Fibroblast of lung (primary cell): Measurements from ENCODE around the gene NACAD. TPM values are rescaled to one million over a fixed set of nuclear protein-coding genes. Genes with fewer than 3 reads are reported as not detected.
A peak's percentile ranks its signal among the peaks of the same experiment; 100 is the strongest.

Experiments
- DNase-seq, 2 donors: peaks; one replicate each; pipeline versions ENCODE4 v3.0.0 to v3.0.0-alpha.2; 2010; ENCODE audit warnings: low read depth in 2 of 2
- H2AFZ ChIP-seq: 2 replicates; pipeline ENCODE4 v1.5.1; 2012; ENCODE audit warnings: low read length, control low read depth, inconsistent platforms
- H3K27ac ChIP-seq: 2 replicates; pipeline ENCODE4 v1.5.1; 2011; ENCODE audit warnings: low read length, control low read depth; ENCODE audit not compliant: insufficient read depth
- H3K27me3 ChIP-seq: 2 replicates; pipeline ENCODE4 v1.5.1; 2011; ENCODE audit warnings: mild to moderate bottlenecking, low read length; ENCODE audit not compliant: control insufficient read depth, insufficient read depth
- H3K36me3 ChIP-seq: 2 replicates; pipeline ENCODE4 v1.5.1; 2011; ENCODE audit warnings: low read length; ENCODE audit not compliant: control insufficient read depth, insufficient read depth
- H3K4me1 ChIP-seq: 2 replicates; pipeline ENCODE4 v1.5.1; 2011; ENCODE audit warnings: low read length; ENCODE audit not compliant: control insufficient read depth, insufficient read depth; ENCODE audit errors: extremely low read depth
- H3K4me2 ChIP-seq: 2 replicates; pipeline ENCODE4 v1.5.1; 2011; ENCODE audit warnings: low read length, control low read depth; ENCODE audit not compliant: insufficient read depth; ENCODE audit errors: extremely low read depth
- H3K4me3 ChIP-seq, 4 experiments: fragments of 200-600 bp in 1 of 4; sonication (generic) in 1 of 4; replicated peaks in 1 of 4; 2 replicates each; pipeline ENCODE4 v1.5.1; 2011 to 2016; ENCODE audit warnings: low read length in 4 of 4, low read depth in 3 of 4, mild to moderate bottlenecking in 3 of 4, control low read depth in 2 of 4, inconsistent platforms in 1 of 4, mixed read lengths in 1 of 4; ENCODE audit not compliant: insufficient read depth in 1 of 4; ENCODE audit errors: control extremely low read depth in 1 of 4
- H3K79me2 ChIP-seq: 2 replicates; pipeline ENCODE4 v1.5.1; 2012; ENCODE audit warnings: mild to moderate bottlenecking, low read length, inconsistent platforms; ENCODE audit not compliant: control insufficient read depth, insufficient read depth
- H3K9ac ChIP-seq: 2 replicates; pipeline ENCODE4 v1.5.1; 2011; ENCODE audit warnings: mild to moderate bottlenecking, low read length, control low read depth; ENCODE audit not compliant: insufficient read depth
- H3K9me3 ChIP-seq: 2 replicates; pipeline ENCODE4 v1.5.1; 2012; ENCODE audit warnings: low read depth, low read length; ENCODE audit not compliant: control insufficient read depth, insufficient read depth
- H4K20me1 ChIP-seq: 2 replicates; pipeline ENCODE4 v1.5.1; 2011; ENCODE audit warnings: low read length; ENCODE audit not compliant: control insufficient read depth, insufficient read depth; ENCODE audit errors: extremely low read depth
- EZH2 ChIP-seq: IDR thresholded peaks from 2 replicates; pipeline ENCODE4 v1.5.1; 2012; ENCODE audit warnings: low read length, control low read depth, mild to moderate bottlenecking; ENCODE audit errors: missing control alignments
- polyA plus RNA-seq, 2 donors: library from polyadenylated mRNA; depleted of rRNA in 1 of 2; stranded (reverse) in 1 of 2; unstranded in 1 of 2; fragments of >200 nt; gene quantifications; 2 replicates each; pipeline ENCODE4 v1.2.1, GENCODE V29; 2011 to 2012; ENCODE audit warnings: missing spikeins in 1 of 2
- total RNA-seq: library from RNA; depleted of rRNA; stranded (reverse); fragments of >200 nt; gene quantifications from 2 replicates; pipeline ENCODE4 v1.2.1, GENCODE V29; 2014
- TF ChIP-seq, protein P1 (sequence below), 2 donors: IDR thresholded peaks in 1 of 2; conservative IDR thresholded peaks in 1 of 2; 1 replicate in 1 of 2; 2 replicates in 1 of 2; pipeline ENCODE4 v1.5.1; 2011 to 2012; ENCODE audit warnings: low read length in 2 of 2, control low read depth in 1 of 2, inconsistent platforms in 1 of 2, low read depth in 1 of 2, mild to moderate bottlenecking in 1 of 2

NACAD gene
- total and polyA plus RNA-seq, 2 donors (not counting 1 experiment from before 2014, with no cell fraction given) = 0.41 to 2.8 TPM

GRCh38 chr7:45111298-45112223 is 22.8 kb upstream of the NACAD start, which contains the start of gene TBRG4:
Gene TBRG4, minus strand, starts transcription at chr7:45111697. Its CDS starts 2,460 bp downstream, at chr7:45109237.
- Histone ChIP-seq H3K36me3 (peaks cover 11% of the 10 kb centered on the region), H3K9ac (peak within 1 kb of the TSS; percentile 92), H3K27ac (peak within 1 kb of the TSS; percentile 95), H3K9me3 (no peaks in the 10 kb centered on the region), H3K4me3 (peak within 1 kb of the TSS; percentile 69 to 92 (median 90)), H3K79me2 (peaks cover 44% of the 10 kb centered on the region), H3K4me2 (peak within 1 kb of the TSS; percentile 69), H3K4me1 (peaks cover 7% of the 10 kb centered on the region), H4K20me1 (no peaks in the 10 kb centered on the region), H2AFZ (peak within 1 kb of the TSS; percentile 97), H3K27me3 (peaks cover 5% of the 10 kb centered on the region)
- DNase-seq = peak; percentile 92
- TF ChIP-seq, protein P1, sequence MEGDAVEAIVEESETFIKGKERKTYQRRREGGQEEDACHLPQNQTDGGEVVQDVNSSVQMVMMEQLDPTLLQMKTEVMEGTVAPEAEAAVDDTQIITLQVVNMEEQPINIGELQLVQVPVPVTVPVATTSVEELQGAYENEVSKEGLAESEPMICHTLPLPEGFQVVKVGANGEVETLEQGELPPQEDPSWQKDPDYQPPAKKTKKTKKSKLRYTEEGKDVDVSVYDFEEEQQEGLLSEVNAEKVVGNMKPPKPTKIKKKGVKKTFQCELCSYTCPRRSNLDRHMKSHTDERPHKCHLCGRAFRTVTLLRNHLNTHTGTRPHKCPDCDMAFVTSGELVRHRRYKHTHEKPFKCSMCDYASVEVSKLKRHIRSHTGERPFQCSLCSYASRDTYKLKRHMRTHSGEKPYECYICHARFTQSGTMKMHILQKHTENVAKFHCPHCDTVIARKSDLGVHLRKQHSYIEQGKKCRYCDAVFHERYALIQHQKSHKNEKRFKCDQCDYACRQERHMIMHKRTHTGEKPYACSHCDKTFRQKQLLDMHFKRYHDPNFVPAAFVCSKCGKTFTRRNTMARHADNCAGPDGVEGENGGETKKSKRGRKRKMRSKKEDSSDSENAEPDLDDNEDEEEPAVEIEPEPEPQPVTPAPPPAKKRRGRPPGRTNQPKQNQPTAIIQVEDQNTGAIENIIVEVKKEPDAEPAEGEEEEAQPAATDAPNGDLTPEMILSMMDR (conservative IDR thresholded peaks at IDR 0.05 in 1 of 2, IDR thresholded peaks at IDR 0.05 in 1 of 2; ENCODE audit: low read depth in 1 of 2, low read length in 2 of 2) = peak; percentile 29 to 42
- TF ChIP-seq EZH2 = no peak

GRCh38 chr7:45108863-45109262 is 20.1 kb upstream of the NACAD start:
- H3K27ac ChIP-seq = no peak overlapping the region
- H3K79me2 ChIP-seq = peaks cover 48% of the 10 kb centered on the region
- H3K36me3 ChIP-seq = peaks cover 21% of the 10 kb centered on the region
- no peaks in the 10 kb centered on the region for H4K20me1 ChIP-seq
- H3K9ac ChIP-seq = no peak overlapping the region
- no peak overlapping the region for H3K4me3 ChIP-seq
- DNase-seq = no peak
- H3K9me3 ChIP-seq = no peaks in the 10 kb centered on the region
- H3K4me1 ChIP-seq = peaks cover 7% of the 10 kb centered on the region
- no peak overlapping the region for H3K4me2 ChIP-seq
- no peaks in the 10 kb centered on the region for H3K27me3 ChIP-seq
- H2AFZ ChIP-seq = no peak overlapping the region
- TF ChIP-seq, protein P1 (conservative IDR thresholded peaks at IDR 0.05 in 1 of 2, IDR thresholded peaks at IDR 0.05 in 1 of 2; ENCODE audit: low read depth in 1 of 2, low read length in 2 of 2) = no peak
- TF ChIP-seq EZH2 = no peak

- no peaks in the 10 kb centered on the region for H3K9me3 ChIP-seq
- no peak overlapping the region for H3K27ac ChIP-seq
- no peaks in the 10 kb centered on the region for H4K20me1 ChIP-seq
- H3K4me2 ChIP-seq = no peak overlapping the region
- peaks cover 30% of the 10 kb centered on the region for H3K36me3 ChIP-seq
- DNase-seq = no peak
- peaks cover 3% of the 10 kb centered on the region for H3K4me1 ChIP-seq
- no peaks in the 10 kb centered on the region for H3K27me3 ChIP-seq
- H2AFZ ChIP-seq = no peak overlapping the region
- no peak overlapping the region for H3K4me3 ChIP-seq
- peaks cover 48% of the 10 kb centered on the region for H3K79me2 ChIP-seq
- no peak for TF ChIP-seq EZH2
- TF ChIP-seq, protein P1 (conservative IDR thresholded peaks at IDR 0.05 in 1 of 2, IDR thresholded peaks at IDR 0.05 in 1 of 2; ENCODE audit: low read depth in 1 of 2, low read length in 2 of 2) = no peak
- H3K9ac ChIP-seq = no peak overlapping the region
These were observed 18.6 kb upstream of the NACAD start for GRCh38 chr7:45107356-45107755.
